ENCODE measurements around the gene CSTPP1. TPM values are rescaled to one million over a fixed set of nuclear protein-coding genes. Genes with fewer than 3 reads are reported as not detected.

The CSTPP1 gene
- total and polyA plus RNA-seq, 8 donors = 16.4 to 146 (median 37.3) TPM

GRCh38 chr11:47163193-47163592 lies 226.6 kb downstream of the CSTPP1 start:
- intact Hi-C loops (cut with DNase I; ENCODE audit: low total_unique reads) = no loop called here
- no peaks in the 10 kb centered on the region for H3K9me3 ChIP-seq
- DNase-seq = peak in 1 of 2 donors; percentile 16
- 34 to 57% (median 48%) methylated on average over 3 of the region's 3 CpGs for WGBS, 5 donors
- no peak overlapping the region for H3K4me3 ChIP-seq
- peaks cover 0 to 37% (median 13%) of the 10 kb centered on the region in 4 donors for H3K4me1 ChIP-seq
- no peak overlapping the region for H3K27ac ChIP-seq
- TF ChIP-seq POLR2A (IDR thresholded peaks at IDR 0.05) (no peak), POLR2AphosphoS5 (IDR thresholded peaks at IDR 0.05) (no peak), CTCF (IDR thresholded peaks at IDR 0.05) (no peak), EP300 (IDR thresholded peaks at IDR 0.05) (no peak)
- H3K36me3 ChIP-seq = peaks cover 48 to 67% (median 54%) of the 10 kb centered on the region in 4 donors
- no peaks in the 10 kb centered on the region for H3K27me3 ChIP-seq

- Histone ChIP-seq H3K27ac (no peak overlapping the region), H3K27me3 (no peaks in the 10 kb centered on the region), H3K36me3 (peaks cover 55 to 72% (median 61%) of the 10 kb centered on the region in 4 donors), H3K9me3 (no peaks in the 10 kb centered on the region), H3K4me3 (no peak overlapping the region), H3K4me1 (peaks cover 0 to 32% (median 10%) of the 10 kb centered on the region in 4 donors)
- intact Hi-C loops (cut with DNase I; ENCODE audit: low total_unique reads) = no loop called here
- DNase-seq = no peak
- 79 to 92% (median 84%) methylated on average over 6 to 15 of the region's 15 CpGs for WGBS, 5 donors
- TF ChIP-seq EP300 (IDR thresholded peaks at IDR 0.05) = no peak
Measured at GRCh38 chr11:47163898-47164297, 227.3 kb downstream of the CSTPP1 start.

GRCh38 chr11:47164321-47164720 lies 227.8 kb downstream of the CSTPP1 start:
- Histone ChIP-seq H3K9me3 (no peaks in the 10 kb centered on the region), H3K4me3 (no peak overlapping the region), H3K36me3 (peaks cover 58 to 73% (median 63%) of the 10 kb centered on the region in 4 donors), H3K27ac (no peak overlapping the region), H3K27me3 (no peaks in the 10 kb centered on the region), H3K4me1 (peaks cover 0 to 35% (median 10%) of the 10 kb centered on the region in 4 donors)
- no peak for TF ChIP-seq POLR2A (IDR thresholded peaks at IDR 0.05)
- TF ChIP-seq EP300 (IDR thresholded peaks at IDR 0.05) = no peak
- TF ChIP-seq CTCF (IDR thresholded peaks at IDR 0.05) = no peak
- no peak for TF ChIP-seq POLR2AphosphoS5 (IDR thresholded peaks at IDR 0.05)
- intact Hi-C loops (cut with DNase I; ENCODE audit: low total_unique reads) = no loop called here
- WGBS, 5 donors = 60 to 75% (median 64%) methylated on average over 3 to 4 of the region's 4 CpGs
- DNase-seq = no peak

GRCh38 chr11:47165253-47165840 lies 228.8 kb downstream of the CSTPP1 start:
- H3K9me3 ChIP-seq = no peaks in the 10 kb centered on the region
- 84 to 94% (median 91%) methylated on average over 16 of the region's 16 CpGs for WGBS, 5 donors
- no peak overlapping the region for H3K4me3 ChIP-seq
- no peaks in the 10 kb centered on the region for H3K27me3 ChIP-seq
- TF ChIP-seq CTCF (IDR thresholded peaks at IDR 0.05) = no peak
- TF ChIP-seq POLR2AphosphoS5 (IDR thresholded peaks at IDR 0.05) = no peak
- intact Hi-C loops (cut with DNase I; ENCODE audit: low total_unique reads) = no loop called here
- H3K36me3 ChIP-seq = peaks cover 67 to 79% (median 73%) of the 10 kb centered on the region in 4 donors
- no peak overlapping the region for H3K27ac ChIP-seq
- no peak for DNase-seq
- peaks cover 0 to 42% (median 10%) of the 10 kb centered on the region in 4 donors for H3K4me1 ChIP-seq

- no peak for TF ChIP-seq CTCF (IDR thresholded peaks at IDR 0.05)
- no peak for TF ChIP-seq EP300 (IDR thresholded peaks at IDR 0.05)
- no peak for TF ChIP-seq POLR2AphosphoS5 (IDR thresholded peaks at IDR 0.05)
- 88 to 96% (median 94%) methylated on average over 5 of the region's 5 CpGs for WGBS, 5 donors
- no peak overlapping the region for H3K4me3 ChIP-seq
- intact Hi-C loops (cut with DNase I; ENCODE audit: low total_unique reads) = no loop called here
- DNase-seq = no peak
- H3K27me3 ChIP-seq = no peaks in the 10 kb centered on the region
- H3K9me3 ChIP-seq = no peaks in the 10 kb centered on the region
- H3K27ac ChIP-seq = no peak overlapping the region
- H3K36me3 ChIP-seq = peaks cover 78 to 89% (median 84%) of the 10 kb centered on the region in 4 donors
- peaks cover 0 to 46% (median 10%) of the 10 kb centered on the region in 4 donors for H3K4me1 ChIP-seq
Measured at GRCh38 chr11:47166368-47166767, 229.8 kb downstream of the CSTPP1 start.

Measured in stomach (tissue), 9 donors.